ENCODE measurements around the gene NMT2.

GRCh38 chr10:15112657-15113056, 55.8 kb downstream of the NMT2 start:
- TF ChIP-seq CTCF (conservative IDR thresholded peaks at IDR 0.05 in 1 of 2, IDR thresholded peaks at IDR 0.05 in 1 of 2; ENCODE audit: extremely low read depth in 1 of 2, insufficient read depth in 1 of 2, low read depth in 1 of 2, low read length in 2 of 2) (no peak), EZH2 (IDR thresholded peaks at IDR 0.05; ENCODE audit: borderline replicate concordance, low read length) (no peak)
